ENCODE measurements around the gene UNCX.

- TF ChIP-seq POLR2AphosphoS5 (IDR thresholded peaks at IDR 0.05) (no peak), CTCF (IDR thresholded peaks at IDR 0.05) (no peak), POLR2A (IDR thresholded peaks at IDR 0.05) (no peak)
These were observed 42.5 kb upstream of the UNCX start for GRCh38 chr7:1189986-1190772.

Measured in breast epithelium (tissue), 3 donors.